Testis (tissue), 2 donors: ENCODE results near the gene ASB3.

ENCODE experiments used
- CTCF ChIP-seq, 3 experiments: fragments of 450-650 bp in 2 of 3; fragments of 200-600 bp in 1 of 3; sonication (generic) in 1 of 3; IDR thresholded peaks; one replicate each; pipeline ENCODE4 v1.5.1; 2016 to 2019; ENCODE audit warnings: antibody characterized with exemption in 3 of 3, mild to moderate bottlenecking in 2 of 3, moderate library complexity in 1 of 3
- POLR2A ChIP-seq: fragments of 450-650 bp; IDR thresholded peaks from one replicate; pipeline ENCODE4 v1.6.1; 2017; ENCODE audit warnings: antibody characterized with exemption, mild to moderate bottlenecking, moderate library complexity

GRCh38 chr2:53821810-53822209, 35.1 kb upstream of the ASB3 start:
- TF ChIP-seq CTCF (IDR thresholded peaks at IDR 0.05): no peak
- TF ChIP-seq POLR2A: no peak
